Stimulated activated CD8-positive, alpha-beta memory T cell treated with anti-CD3 and anti-CD28 coated beads, Interleukin-12 subunit alpha, Interleukin-12 subunit beta, amount 100 ng/mL, for 24 hours (primary cell): ENCODE measurements around the gene KRT83.
"Not testable (repeated sequence)": the region's sequence is repeated elsewhere in the genome, so short reads cannot be mapped to it uniquely, and the experiment has no call there.

Source experiments
- DNase-seq: peaks from one replicate; pipeline ENCODE4 v3.0.0-alpha.2; 2020; ENCODE audit errors: extremely low read depth

Gene KRT83

GRCh38 chr12:52332381-52332780 lies 11.2 kb upstream of the KRT83 start:
- no peak for DNase-seq

- DNase-seq = no peak
Measured at GRCh38 chr12:52331833-52332232, 10.6 kb upstream of the KRT83 start.

DNA sequence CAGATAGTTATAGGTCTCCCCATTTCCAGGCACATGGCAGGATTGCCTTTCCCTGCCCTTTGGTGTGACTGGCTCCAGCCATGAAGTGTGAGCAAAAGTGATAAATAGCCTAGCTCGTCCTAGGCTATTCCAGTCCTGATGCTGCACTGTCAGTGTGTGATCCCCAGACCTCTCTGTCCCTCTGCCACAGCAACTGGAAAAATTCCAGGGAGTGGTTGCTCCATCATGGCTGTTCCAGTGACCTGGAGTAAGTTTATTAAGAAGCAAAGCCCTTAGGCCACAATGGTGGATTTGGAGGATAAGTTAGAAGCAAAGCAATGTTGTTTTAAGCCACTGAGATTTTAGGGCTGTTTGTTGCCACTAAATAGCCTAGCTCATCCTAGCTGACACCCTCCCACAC lies 9.8 kb upstream of the KRT83 start:
- DNase-seq = no peak

DNA sequence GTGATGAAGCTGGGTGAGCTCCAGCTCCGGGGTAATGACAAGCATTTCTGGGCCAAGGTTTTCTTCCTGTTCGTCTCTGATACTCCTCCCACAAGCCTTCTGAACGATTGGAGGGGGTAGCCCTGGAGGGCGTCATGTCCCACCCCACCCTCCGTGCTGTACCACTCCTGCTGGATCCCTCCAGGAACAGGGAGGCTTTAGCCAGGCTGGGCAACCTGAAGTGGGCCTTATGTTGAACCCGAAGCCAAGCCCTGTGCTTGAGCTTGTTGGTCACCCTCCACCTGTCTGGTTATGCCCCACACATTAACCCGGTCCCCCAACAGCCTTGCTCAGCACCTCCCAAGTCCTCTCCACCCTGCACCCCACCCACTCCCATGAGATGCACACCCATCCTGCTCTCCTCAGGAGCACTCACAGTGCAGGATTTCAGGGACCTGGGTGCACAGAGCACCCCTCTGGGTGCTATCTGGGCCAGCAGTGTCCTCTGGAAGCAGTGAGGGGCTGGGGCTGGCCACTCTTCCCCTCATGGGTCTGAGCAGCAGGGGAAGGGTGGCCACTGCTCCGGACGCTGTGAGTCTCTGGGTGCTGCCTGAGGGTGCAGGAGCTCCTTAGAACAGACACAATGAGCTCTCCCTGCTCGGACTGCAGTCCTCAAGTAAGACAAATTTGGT lies 6.8 kb upstream of the KRT83 start:
- DNase-seq = no peak

GRCh38 chr12:52327052-52327829 lies 6.0 kb upstream of the KRT83 start:
- DNase-seq = peak; percentile 34

DNA sequence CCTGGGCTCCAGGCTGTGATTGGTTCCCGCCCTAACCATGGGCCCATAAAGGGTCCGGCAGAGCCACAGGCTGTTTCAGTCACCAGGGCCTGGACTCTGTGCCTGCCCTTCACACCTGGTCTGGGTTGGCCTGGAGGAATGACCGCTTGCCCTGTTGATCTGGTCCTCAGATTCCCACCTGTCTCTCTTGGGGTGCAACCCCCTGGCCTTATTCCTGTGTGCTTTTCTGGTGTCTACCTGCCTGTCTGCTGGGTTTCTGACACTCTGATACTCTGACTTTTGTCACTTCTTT lies 2.9 kb upstream of the KRT83 start:
- no peak for DNase-seq

DNA sequence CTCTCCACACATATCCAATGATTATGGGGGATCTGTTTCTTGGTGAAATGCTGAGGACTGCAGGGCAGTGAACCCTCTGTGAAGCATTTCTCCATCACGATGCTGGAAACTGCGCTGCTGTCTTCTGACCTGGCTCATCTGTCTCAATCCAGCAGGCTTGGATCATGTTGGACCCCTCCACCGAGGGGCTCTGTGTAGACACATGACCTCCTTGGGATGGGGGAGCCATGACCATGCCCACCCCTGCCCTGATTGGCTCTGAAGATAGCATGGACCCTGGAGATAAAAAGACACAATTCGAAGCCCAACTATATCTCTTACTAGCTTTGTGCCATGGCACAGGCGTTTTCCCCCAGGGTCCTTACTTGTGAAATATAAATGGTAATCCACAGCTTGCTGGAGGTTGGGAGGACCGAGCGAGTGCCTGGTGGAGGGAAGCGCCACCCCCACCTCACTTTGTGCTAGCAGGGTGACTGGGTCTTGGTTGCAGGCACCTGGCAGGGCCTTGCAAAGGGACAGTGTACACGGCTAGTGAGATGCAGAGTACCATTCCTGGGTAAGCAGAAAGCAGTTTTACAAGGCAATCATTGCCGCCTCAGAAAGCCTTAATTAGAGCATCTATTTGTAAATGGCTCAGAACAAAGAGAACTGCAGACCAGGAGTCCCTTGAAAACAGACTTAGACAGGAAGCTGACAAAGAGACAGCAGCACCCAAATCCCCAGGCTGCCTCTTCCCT lies 2.4 kb upstream of the KRT83 start:
- no peak for DNase-seq

DNA sequence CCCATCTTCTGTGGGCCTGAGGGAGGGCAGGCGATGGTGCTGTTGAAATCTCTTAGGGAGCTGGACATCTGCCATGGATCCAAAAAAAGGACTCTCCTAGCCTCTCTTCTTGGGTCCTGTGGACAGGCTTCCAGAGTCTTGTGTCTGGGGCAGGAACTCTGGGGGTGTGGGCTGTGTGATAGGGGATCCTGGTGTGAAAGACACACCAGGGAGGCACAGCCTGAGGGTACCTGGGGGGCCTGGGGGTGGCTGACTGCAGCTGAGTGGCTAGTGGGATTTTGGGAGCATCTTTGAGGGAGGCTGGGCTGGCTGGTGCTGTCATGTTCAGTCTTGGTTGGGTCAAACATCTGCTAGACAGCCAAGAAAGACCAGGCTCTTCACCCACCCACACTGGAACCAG lies 1.8 kb upstream of the KRT83 start:
- no peak for DNase-seq

GRCh38 chr12:52322069-52322468 lies 871 bp upstream of the KRT83 start:
- DNase-seq = no peak

GRCh38 chr12:52321418-52321817 lies 220 bp upstream of the KRT83 start:
- DNase-seq = no peak

- no peak for DNase-seq
Measured at GRCh38 chr12:52319097-52319496, 2.1 kb downstream of the KRT83 start.

DNA sequence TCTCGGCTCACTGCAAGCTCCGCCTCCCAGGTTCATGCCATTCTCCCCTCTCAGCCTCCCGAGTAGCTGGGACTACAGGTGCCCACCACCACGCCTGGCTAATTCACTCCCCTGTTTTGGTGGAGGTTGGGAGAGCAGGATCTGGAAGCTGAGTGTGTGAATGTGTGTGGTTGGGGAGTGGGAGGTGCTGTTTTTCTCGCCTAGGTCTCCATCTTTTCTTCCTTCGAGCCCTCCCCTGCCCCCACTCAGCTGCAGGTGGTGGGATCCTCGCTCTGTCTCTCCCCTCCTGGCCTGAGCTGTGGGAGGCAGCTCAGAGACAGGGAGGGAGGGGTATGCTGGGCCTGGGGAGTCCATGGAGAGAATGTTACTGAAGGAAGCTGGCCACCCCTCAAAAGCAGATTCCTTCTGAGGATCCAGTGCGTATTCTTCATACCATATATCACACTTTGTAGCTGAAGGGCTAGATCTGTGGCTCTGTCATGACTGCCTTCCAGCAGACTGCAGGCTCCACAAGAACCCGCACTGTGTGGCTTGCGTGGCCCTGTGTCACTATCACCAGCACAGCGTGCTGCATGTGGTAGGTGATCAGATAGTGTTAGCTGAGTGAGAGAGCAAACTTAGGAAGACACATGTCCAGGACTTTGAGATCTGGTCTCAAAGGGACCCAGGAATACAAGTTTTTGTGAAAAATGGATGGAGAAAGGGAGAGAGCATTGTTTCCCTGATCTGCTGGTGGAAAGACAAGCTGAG lies 2.8 kb downstream of the KRT83 start:
- no peak for DNase-seq

- DNase-seq = no peak
Measured at GRCh38 chr12:52317468-52318052, 3.6 kb downstream of the KRT83 start.

- DNase-seq = no peak
Measured at GRCh38 chr12:52316701-52317100, 4.5 kb downstream of the KRT83 start.

DNA sequence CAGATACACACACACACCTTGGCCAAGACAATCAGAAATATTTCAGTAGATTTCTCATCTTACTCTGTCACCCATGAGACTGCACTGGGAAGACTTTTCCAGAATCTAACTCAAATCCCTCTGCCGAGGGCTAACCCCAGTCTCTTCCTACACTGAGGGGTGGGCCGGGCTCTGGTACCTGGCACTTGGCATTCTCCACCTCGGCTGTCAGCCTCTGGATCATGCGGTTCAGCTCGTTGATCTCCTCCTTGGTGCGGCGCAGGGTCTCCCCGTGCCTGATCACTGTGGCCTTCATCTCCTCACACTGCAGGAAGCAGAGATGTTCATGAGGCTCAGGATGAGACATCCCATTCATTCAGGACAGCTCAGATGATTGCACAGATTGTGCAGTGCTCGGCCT lies 4.9 kb downstream of the KRT83 start:
- no peak for DNase-seq

- DNase-seq = not testable (repeated sequence)
Measured at GRCh38 chr12:52315721-52316120, 5.5 kb downstream of the KRT83 start.

GRCh38 chr12:52314511-52314910 lies 6.7 kb downstream of the KRT83 start:
- no peak for DNase-seq

DNA sequence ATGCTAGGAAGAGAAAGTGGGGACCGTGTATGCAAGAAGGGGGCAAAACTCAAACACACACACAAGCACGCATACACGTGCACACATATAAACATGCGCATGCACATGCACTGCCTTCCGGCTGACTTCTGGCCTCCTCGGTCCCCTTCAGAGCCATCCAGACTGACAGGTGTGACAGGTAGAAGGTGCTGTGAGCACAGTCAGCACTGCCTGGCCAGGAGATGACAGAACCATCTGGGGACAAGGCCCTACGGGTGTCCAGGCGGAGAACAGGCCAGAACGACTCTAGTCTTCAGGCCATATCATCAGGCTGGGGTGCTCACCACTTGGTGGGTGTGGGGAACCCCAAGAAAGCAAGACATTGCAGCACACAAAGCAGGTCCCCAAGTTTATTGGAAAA lies 7.3 kb downstream of the KRT83 start:
- DNase-seq = no peak

GRCh38 chr12:52313461-52313860 lies 7.7 kb downstream of the KRT83 start:
- DNase-seq = no peak

- no peak for DNase-seq
Measured at GRCh38 chr12:52312086-52312485, 9.1 kb downstream of the KRT83 start.

GRCh38 chr12:52311285-52311648 lies 9.9 kb downstream of the KRT83 start:
- DNase-seq = no peak
